ENCODE data around the gene SYNE2.

The SYNE2 gene

DNA sequence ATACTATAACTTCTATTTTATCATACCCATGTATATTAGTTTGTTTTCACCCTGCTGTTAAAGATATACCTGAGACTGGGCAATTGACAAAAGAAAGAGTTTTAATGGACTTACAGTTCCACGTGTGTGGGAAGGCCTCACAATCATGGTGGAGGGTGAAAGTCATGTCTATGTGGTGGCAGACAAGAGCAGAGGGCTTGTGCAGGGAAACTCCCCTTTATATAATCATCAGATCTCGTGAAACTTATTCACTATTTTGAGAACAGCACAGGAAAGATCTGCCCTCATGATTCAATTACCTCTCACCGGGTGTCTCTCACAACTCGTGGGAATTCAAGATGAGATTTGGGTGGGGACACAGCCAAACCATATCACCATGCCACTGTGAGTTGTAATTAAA lies 135.8 kb downstream of the SYNE2 start:
- no peak overlapping the region for H3K27ac ChIP-seq
- TF ChIP-seq CTCF (conservative IDR thresholded peaks at IDR 0.05), result no peak

GRCh38 chr14:63991833-63992232 lies 139.0 kb downstream of the SYNE2 start:
- TF ChIP-seq CTCF (conservative IDR thresholded peaks at IDR 0.05), result no peak
- H3K27ac ChIP-seq, result no peak overlapping the region

DNA sequence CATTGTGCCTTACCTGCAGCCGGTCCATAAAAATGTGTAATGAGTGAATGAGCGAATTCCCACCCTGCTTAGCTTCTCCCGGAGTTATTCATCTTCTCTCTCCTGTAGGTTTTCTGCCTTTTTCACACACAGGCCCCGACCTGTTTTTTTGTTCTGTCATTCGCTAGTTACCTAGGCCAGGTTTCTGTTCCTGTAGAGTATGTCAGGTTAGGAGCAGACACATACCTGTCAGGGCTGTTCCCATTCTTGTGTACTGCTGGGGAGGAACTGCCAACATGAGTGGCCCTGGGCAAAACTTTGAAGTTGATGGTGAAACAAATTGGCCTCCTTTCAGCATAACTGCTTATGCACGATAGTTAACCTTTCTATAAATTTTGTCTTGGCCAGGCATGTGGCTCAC lies 140.1 kb downstream of the SYNE2 start:
- no peak overlapping the region for H3K27ac ChIP-seq
- TF ChIP-seq CTCF (conservative IDR thresholded peaks at IDR 0.05), result no peak

- no peak overlapping the region for H3K27ac ChIP-seq
- TF ChIP-seq CTCF (conservative IDR thresholded peaks at IDR 0.05), result peak; percentile 47
Measured at GRCh38 chr14:63993992-63994391, 141.2 kb downstream of the SYNE2 start.

DNA sequence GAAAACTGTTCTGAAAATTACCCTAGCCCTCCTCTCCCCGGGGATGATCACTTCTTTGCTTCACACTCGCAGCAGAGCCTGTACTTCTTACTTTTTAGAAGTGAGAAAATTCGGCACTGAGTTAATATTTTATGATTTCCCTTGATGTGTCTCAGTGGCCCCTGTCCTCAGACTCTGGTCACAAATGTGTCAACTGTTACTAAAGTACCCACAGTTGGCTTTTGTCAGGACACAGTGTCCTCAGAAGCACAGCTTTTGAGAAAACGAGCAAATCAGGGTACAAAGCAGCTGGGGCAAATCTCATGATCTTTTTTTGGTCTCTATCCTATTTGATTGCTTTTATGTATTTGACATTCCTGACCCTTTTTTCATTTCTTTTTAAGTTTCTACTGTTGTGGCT lies 142.5 kb downstream of the SYNE2 start:
- no peak overlapping the region for H3K27ac ChIP-seq
- TF ChIP-seq CTCF (conservative IDR thresholded peaks at IDR 0.05), result no peak

DNA sequence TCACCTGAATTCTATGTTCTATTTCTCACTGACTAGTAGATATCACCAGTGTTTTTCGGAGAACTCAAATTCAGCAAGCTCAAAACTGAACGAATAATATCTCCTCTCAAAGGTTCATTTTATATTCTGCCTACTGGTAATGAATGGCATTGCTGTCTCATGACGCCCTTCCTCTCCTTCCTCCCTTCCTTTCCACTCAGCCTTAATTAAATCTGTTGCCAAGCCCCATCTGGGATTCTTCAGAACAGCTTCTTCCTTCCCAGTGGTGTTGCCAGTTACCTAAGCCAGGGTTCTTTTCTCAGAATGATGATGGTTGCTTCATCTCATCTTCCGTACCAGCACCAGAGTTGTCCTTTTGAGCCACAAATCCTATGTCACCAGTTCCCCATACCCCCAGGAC lies 143.2 kb downstream of the SYNE2 start:
- no peak overlapping the region for H3K27ac ChIP-seq
- TF ChIP-seq CTCF (conservative IDR thresholded peaks at IDR 0.05), result no peak

DNA sequence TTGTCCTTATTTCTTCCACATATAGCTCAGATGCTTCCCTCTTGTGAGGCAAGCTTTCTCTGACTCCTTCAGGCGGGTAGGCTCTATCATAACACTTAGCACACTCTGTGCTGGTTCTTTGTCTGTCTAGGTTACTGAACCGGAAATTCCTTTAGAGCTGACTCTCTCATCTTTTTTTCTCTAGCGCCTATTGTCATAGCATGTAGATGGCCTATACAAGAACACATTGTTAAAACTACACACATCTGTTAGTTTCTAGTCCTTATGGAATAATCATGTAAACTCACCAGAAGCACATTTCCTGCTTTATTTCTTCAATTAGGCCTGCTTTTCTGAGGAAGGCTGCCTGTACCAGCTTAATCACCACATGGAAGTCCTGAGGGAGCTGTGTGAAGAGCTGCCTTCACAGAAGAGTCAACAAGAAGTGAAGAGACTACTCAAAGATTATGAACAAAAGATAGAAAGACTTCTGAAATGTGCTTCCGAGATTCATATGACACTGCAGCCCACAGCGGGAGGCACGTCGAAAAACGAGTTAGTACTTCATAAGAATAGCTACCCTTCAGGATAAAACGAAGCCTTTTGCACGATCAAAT lies 143.9 kb downstream of the SYNE2 start:
- no peak for TF ChIP-seq CTCF (conservative IDR thresholded peaks at IDR 0.05)
- no peak overlapping the region for H3K27ac ChIP-seq
